Measurements from ENCODE around the gene UCHL5.

The UCHL5 gene

DNA sequence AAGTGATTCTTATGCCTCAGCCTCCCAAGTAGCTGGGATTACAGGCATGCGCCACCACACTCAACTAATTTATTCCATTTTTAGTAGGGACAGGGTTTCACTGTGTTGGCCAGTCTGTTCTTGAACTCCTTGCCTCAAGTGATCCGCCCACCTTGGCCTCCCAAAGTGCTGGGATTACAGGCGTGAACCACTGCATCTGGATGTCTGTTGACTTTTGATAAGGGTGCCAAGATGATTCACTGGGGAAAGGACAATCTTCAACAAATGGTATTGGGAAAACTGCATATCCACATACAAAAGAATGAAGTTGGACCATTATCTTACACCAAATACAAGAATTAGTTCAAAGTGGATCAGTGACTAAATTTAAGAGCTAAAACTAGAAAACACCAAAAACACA, 20.0 kb upstream of the UCHL5 start:
- Histone ChIP-seq H3K4me1 (ENCODE audit: control insufficient read depth, insufficient read depth, low read length) (no peaks in the 10 kb centered on the region), H3K4me3 (ENCODE audit: low read depth, low read length) (no peak overlapping the region), H3K36me3 (ENCODE audit: control insufficient read depth in 2 of 2, insufficient read depth in 1 of 2, low read length in 2 of 2) (peaks cover 36 to 75% of the 10 kb centered on the region in 2 experiments), H3K27ac (ENCODE audit: extremely low read depth, low read depth, low read length) (no peak overlapping the region), H3K9me3 (ENCODE audit: control insufficient read depth, insufficient read depth, low read depth, low read length) (no peaks in the 10 kb centered on the region)
- TF ChIP-seq, protein P1, sequence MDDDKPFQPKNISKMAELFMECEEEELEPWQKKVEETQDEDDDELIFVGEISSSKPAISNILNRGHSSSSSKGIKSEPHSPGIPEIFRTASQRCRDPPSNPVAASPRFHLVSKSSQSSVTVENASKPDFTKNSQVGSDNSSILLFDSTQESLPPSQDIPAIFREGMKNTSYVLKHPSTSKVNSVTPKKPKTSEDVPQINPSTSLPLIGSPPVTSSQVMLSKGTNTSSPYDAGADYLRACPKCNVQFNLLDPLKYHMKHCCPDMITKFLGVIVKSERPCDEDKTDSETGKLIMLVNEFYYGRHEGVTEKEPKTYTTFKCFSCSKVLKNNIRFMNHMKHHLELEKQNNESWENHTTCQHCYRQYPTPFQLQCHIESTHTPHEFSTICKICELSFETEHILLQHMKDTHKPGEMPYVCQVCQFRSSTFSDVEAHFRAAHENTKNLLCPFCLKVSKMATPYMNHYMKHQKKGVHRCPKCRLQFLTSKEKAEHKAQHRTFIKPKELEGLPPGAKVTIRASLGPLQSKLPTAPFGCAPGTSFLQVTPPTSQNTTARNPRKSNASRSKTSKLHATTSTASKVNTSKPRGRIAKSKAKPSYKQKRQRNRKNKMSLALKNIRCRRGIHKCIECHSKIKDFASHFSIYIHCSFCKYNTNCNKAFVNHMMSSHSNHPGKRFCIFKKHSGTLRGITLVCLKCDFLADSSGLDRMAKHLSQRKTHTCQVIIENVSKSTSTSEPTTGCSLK (tag by site-specific recombination; IDR thresholded peaks at IDR 0.05) = no peak
- TF ChIP-seq, protein P2, sequence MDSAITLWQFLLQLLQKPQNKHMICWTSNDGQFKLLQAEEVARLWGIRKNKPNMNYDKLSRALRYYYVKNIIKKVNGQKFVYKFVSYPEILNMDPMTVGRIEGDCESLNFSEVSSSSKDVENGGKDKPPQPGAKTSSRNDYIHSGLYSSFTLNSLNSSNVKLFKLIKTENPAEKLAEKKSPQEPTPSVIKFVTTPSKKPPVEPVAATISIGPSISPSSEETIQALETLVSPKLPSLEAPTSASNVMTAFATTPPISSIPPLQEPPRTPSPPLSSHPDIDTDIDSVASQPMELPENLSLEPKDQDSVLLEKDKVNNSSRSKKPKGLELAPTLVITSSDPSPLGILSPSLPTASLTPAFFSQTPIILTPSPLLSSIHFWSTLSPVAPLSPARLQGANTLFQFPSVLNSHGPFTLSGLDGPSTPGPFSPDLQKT (IDR thresholded peaks at IDR 0.05; ENCODE audit: borderline replicate concordance, low read depth, low read length) = no peak
- TF ChIP-seq ZNF560 (tag by site-specific recombination; IDR thresholded peaks at IDR 0.05; ENCODE audit: borderline replicate concordance) (no peak), ZBTB21 (tag by site-specific recombination; IDR thresholded peaks at IDR 0.05) (no peak), OVOL3 (tag by site-specific recombination; IDR thresholded peaks at IDR 0.05) (no peak)
- CTCF ChIA-PET = interaction anchor here (1.1 kb wide), 1 partner anchor 19 kb away, joined by 4 read pairs; no protein-coding TSS in a partner anchor
- POLR2A ChIA-PET = no interaction called here

DNA sequence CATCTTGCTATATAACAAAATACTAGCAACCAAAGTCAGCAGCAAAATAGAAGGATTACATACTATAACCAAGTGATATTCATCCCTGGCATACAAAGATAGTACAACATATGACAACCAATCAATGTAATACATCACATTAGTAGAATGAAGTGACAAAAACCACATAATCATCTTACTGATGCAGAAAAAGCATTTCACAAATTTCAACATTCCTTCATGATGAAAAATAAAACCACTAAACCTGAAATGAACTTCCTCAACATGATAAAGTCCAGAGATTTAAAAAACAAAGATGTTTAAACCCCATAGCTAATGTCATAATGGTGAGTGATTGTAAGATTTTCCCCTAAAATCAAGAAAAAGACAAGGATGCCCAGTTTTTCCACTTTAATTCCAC, 18.8 kb upstream of the UCHL5 start:
- no peaks in the 10 kb centered on the region for H3K4me1 ChIP-seq (ENCODE audit: control insufficient read depth, insufficient read depth, low read length)
- no peaks in the 10 kb centered on the region for H3K9me3 ChIP-seq (ENCODE audit: control insufficient read depth, insufficient read depth, low read depth, low read length)
- CTCF ChIA-PET = no interaction called here
- POLR2A ChIA-PET = no interaction called here
- H3K4me3 ChIP-seq (ENCODE audit: low read depth, low read length) = no peak overlapping the region
- H3K27ac ChIP-seq (ENCODE audit: extremely low read depth, low read depth, low read length) = no peak overlapping the region
- TF ChIP-seq, protein P3, sequence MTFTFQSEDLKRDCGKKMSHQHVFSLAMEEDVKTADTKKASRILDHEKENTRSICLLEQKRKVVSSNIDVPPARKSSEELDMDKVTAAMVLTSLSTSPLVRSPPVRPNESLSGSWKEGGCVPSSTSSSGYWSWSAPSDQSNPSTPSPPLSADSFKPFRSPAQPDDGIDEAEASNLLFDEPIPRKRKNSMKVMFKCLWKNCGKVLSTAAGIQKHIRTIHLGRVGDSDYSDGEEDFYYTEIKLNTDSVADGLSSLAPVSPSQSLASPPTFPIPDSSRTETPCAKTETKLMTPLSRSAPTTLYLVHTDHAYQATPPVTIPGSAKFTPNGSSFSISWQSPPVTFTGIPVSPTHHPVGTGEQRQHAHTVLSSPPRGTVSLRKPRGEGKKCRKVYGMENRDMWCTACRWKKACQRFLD (tag by site-specific recombination; IDR thresholded peaks at IDR 0.05) = no peak
- no peak for TF ChIP-seq ZNF266 (tag by site-specific recombination; IDR thresholded peaks at IDR 0.05; ENCODE audit: low read depth)
- no peak for TF ChIP-seq ZNF544 (tag by site-specific recombination; IDR thresholded peaks at IDR 0.05)
- TF ChIP-seq ZNF221 (tag by site-specific recombination; IDR thresholded peaks at IDR 0.05; ENCODE audit: borderline replicate concordance) = no peak
- TF ChIP-seq, protein P4, sequence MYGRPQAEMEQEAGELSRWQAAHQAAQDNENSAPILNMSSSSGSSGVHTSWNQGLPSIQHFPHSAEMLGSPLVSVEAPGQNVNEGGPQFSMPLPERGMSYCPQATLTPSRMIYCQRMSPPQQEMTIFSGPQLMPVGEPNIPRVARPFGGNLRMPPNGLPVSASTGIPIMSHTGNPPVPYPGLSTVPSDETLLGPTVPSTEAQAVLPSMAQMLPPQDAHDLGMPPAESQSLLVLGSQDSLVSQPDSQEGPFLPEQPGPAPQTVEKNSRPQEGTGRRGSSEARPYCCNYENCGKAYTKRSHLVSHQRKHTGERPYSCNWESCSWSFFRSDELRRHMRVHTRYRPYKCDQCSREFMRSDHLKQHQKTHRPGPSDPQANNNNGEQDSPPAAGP (tag by site-specific recombination; IDR thresholded peaks at IDR 0.05) = no peak
- TF ChIP-seq ZNF555 (tag by site-specific recombination; conservative IDR thresholded peaks at IDR 0.05) = no peak
- no peak for TF ChIP-seq ZNF530 (tag by site-specific recombination; IDR thresholded peaks at IDR 0.05; ENCODE audit: low read depth)
- no peak for TF ChIP-seq SCRT1 (tag by site-specific recombination; IDR thresholded peaks at IDR 0.05; ENCODE audit: borderline replicate concordance)
- TF ChIP-seq, protein P5, sequence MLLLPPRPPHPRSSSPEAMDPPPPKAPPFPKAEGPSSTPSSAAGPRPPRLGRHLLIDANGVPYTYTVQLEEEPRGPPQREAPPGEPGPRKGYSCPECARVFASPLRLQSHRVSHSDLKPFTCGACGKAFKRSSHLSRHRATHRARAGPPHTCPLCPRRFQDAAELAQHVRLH (tag by site-specific recombination; IDR thresholded peaks at IDR 0.05) = no peak
- no peak for TF ChIP-seq BCL11B (tag by site-specific recombination; IDR thresholded peaks at IDR 0.05; ENCODE audit: low read depth)
- TF ChIP-seq, protein P6, sequence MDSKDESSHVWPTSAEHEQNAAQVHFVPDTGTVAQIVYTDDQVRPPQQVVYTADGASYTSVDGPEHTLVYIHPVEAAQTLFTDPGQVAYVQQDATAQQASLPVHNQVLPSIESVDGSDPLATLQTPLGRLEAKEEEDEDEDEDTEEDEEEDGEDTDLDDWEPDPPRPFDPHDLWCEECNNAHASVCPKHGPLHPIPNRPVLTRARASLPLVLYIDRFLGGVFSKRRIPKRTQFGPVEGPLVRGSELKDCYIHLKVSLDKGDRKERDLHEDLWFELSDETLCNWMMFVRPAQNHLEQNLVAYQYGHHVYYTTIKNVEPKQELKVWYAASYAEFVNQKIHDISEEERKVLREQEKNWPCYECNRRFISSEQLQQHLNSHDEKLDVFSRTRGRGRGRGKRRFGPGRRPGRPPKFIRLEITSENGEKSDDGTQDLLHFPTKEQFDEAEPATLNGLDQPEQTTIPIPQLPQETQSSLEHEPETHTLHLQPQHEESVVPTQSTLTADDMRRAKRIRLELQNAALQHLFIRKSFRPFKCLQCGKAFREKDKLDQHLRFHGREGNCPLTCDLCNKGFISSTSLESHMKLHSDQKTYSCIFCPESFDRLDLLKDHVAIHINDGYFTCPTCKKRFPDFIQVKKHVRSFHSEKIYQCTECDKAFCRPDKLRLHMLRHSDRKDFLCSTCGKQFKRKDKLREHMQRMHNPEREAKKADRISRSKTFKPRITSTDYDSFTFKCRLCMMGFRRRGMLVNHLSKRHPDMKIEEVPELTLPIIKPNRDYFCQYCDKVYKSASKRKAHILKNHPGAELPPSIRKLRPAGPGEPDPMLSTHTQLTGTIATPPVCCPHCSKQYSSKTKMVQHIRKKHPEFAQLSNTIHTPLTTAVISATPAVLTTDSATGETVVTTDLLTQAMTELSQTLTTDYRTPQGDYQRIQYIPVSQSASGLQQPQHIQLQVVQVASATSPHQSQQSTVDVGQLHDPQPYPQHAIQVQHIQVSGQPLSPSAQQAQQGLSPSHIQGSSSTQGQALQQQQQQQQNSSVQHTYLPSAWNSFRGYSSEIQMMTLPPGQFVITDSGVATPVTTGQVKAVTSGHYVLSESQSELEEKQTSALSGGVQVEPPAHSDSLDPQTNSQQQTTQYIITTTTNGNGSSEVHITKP (tag by site-specific recombination; IDR thresholded peaks at IDR 0.05) = no peak
- TF ChIP-seq ZNF610 (tag by site-specific recombination; IDR thresholded peaks at IDR 0.05; ENCODE audit: borderline replicate concordance) = no peak
- TF ChIP-seq, protein P7, sequence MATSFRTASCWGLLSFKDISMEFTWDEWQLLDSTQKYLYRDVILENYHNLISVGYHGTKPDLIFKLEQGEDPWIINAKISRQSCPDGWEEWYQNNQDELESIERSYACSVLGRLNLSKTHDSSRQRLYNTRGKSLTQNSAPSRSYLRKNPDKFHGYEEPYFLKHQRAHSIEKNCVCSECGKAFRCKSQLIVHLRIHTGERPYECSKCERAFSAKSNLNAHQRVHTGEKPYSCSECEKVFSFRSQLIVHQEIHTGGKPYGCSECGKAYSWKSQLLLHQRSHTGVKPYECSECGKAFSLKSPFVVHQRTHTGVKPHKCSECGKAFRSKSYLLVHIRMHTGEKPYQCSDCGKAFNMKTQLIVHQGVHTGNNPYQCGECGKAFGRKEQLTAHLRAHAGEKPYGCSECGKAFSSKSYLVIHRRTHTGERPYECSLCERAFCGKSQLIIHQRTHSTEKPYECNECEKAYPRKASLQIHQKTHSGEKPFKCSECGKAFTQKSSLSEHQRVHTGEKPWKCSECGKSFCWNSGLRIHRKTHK (tag by site-specific recombination; IDR thresholded peaks at IDR 0.05) = no peak
- TF ChIP-seq, protein P8, sequence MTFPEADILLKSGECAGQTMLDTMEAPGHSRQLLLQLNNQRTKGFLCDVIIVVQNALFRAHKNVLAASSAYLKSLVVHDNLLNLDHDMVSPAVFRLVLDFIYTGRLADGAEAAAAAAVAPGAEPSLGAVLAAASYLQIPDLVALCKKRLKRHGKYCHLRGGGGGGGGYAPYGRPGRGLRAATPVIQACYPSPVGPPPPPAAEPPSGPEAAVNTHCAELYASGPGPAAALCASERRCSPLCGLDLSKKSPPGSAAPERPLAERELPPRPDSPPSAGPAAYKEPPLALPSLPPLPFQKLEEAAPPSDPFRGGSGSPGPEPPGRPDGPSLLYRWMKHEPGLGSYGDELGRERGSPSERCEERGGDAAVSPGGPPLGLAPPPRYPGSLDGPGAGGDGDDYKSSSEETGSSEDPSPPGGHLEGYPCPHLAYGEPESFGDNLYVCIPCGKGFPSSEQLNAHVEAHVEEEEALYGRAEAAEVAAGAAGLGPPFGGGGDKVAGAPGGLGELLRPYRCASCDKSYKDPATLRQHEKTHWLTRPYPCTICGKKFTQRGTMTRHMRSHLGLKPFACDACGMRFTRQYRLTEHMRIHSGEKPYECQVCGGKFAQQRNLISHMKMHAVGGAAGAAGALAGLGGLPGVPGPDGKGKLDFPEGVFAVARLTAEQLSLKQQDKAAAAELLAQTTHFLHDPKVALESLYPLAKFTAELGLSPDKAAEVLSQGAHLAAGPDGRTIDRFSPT (tag by site-specific recombination; IDR thresholded peaks at IDR 0.05) = no peak
- no peak for TF ChIP-seq ZBTB21 (tag by site-specific recombination; IDR thresholded peaks at IDR 0.05)
- TF ChIP-seq OVOL3 (tag by site-specific recombination; IDR thresholded peaks at IDR 0.05) = no peak
- no peak for TF ChIP-seq MEIS1 (CRISPR knock-in tag; IDR thresholded peaks at IDR 0.05; ENCODE audit: borderline replicate concordance)
- peaks cover 31 to 67% of the 10 kb centered on the region in 2 experiments for H3K36me3 ChIP-seq (ENCODE audit: control insufficient read depth in 2 of 2, insufficient read depth in 1 of 2, low read length in 2 of 2)
